Measurements from ENCODE around the gene PSMB4. TPM values are rescaled to one million over a fixed set of nuclear protein-coding genes. Genes with fewer than 3 reads are reported as not detected.

Gene PSMB4
- total and polyA plus RNA-seq, 2 experiments from 2014 or later: 348 to 417 TPM

GRCh38 chr1:151405187-151405951 lies 6.0 kb downstream of the PSMB4 start (continued):
- TF ChIP-seq ETS1 (IDR thresholded peaks at IDR 0.05) (no peak), REST (IDR thresholded peaks at IDR 0.05; ENCODE audit: unreplicated experiment) (no peak), STAT1 (IDR thresholded peaks at IDR 0.05; ENCODE audit: unreplicated experiment) (no peak), EZH2 (IDR thresholded peaks at IDR 0.05; ENCODE audit: low read depth, unreplicated experiment) (no peak), POLR2AphosphoS5 (IDR thresholded peaks at IDR 0.05; ENCODE audit: low read depth) (no peak), CTCF (conservative IDR thresholded peaks at IDR 0.05; ENCODE audit: low read depth in 2 of 2) (no peak), JUNB (IDR thresholded peaks at IDR 0.05; ENCODE audit: unreplicated experiment) (no peak), ZNF331 (CRISPR knock-in tag; IDR thresholded peaks at IDR 0.05; ENCODE audit: low read depth) (no peak)

GRCh38 chr1:151406176-151406575 lies 6.8 kb downstream of the PSMB4 start:
- Histone ChIP-seq H3K79me2 (replicated peaks; ENCODE audit: insufficient read depth) (peaks cover 3% of the 10 kb centered on the region; the same call in 1 of the 2 replicates), H2AFZ (no peak overlapping the region), H3K4me2 (no peak overlapping the region), H3K27ac (ENCODE audit: low read depth) (no peak overlapping the region), H3K4me1 (ENCODE audit: insufficient read depth) (no peaks in the 10 kb centered on the region), H4K20me1 (replicated peaks; ENCODE audit: insufficient read depth) (peaks cover 33% of the 10 kb centered on the region), H3F3A (replicated peaks; ENCODE audit: low read depth) (peaks cover 24% of the 10 kb centered on the region), H3K36me3 (ENCODE audit: insufficient read depth) (peaks cover 77% of the 10 kb centered on the region), H3K9me2 (ENCODE audit: insufficient read depth) (no peaks in the 10 kb centered on the region), H3K27me3 (ENCODE audit: insufficient read depth) (no peaks in the 10 kb centered on the region), H3K4me3 (no peak overlapping the region)
- Mint-ChIP-seq H3K36me3 (ENCODE audit: low read depth) (peaks cover 81% of the 10 kb centered on the region), H3K4me3 (no peak overlapping the region), H3K27me3 (ENCODE audit: insufficient read depth, low read depth, poor library complexity) (peaks cover 4% of the 10 kb centered on the region), H3K27ac (no peak overlapping the region), H3K4me1 (no peaks in the 10 kb centered on the region; the same call in 1 of the 3 replicates), H3K9me3 (no peaks in the 10 kb centered on the region)
- no peak for DNase-seq (ENCODE audit: low spot score)
- ATAC-seq: no peak
- no peak for TF ChIP-seq JUNB (IDR thresholded peaks at IDR 0.05; ENCODE audit: unreplicated experiment)
- no peak for TF ChIP-seq CTCF (conservative IDR thresholded peaks at IDR 0.05; ENCODE audit: low read depth in 2 of 2)
- no peak for TF ChIP-seq STAT1 (IDR thresholded peaks at IDR 0.05; ENCODE audit: unreplicated experiment)
- TF ChIP-seq EZH2phosphoT487 (IDR thresholded peaks at IDR 0.05; ENCODE audit: unreplicated experiment): no peak
- no peak for TF ChIP-seq REST (IDR thresholded peaks at IDR 0.05; ENCODE audit: unreplicated experiment)
- TF ChIP-seq EZH2 (IDR thresholded peaks at IDR 0.05; ENCODE audit: low read depth, unreplicated experiment): no peak
- no peak for TF ChIP-seq ZNF331 (CRISPR knock-in tag; IDR thresholded peaks at IDR 0.05; ENCODE audit: low read depth)
- no peak for TF ChIP-seq ETS1 (IDR thresholded peaks at IDR 0.05)

All from GM23338 (cell line).